AG09319 (cell line): Measurements from ENCODE around the gene WNT2.
A peak's percentile ranks its signal among the peaks of the same experiment; 100 is the strongest.

Source experiments
- DNase-seq: peaks from one replicate; pipeline ENCODE4 v3.0.0-alpha.2; 2010; ENCODE audit warnings: low read depth; ENCODE audit errors: extremely low read depth
- CTCF ChIP-seq: IDR thresholded peaks from 2 replicates; pipeline ENCODE4 v1.5.1; 2011; ENCODE audit warnings: low read depth, mild to moderate bottlenecking, inconsistent platforms, low read length, moderate library complexity

The WNT2 gene

GRCh38 chr7:117237646-117238045 lies 85.2 kb downstream of the WNT2 start:
- DNase-seq = no peak
- no peak for TF ChIP-seq CTCF

GRCh38 chr7:117231047-117231359 lies 91.9 kb downstream of the WNT2 start:
- no peak for DNase-seq
- no peak for TF ChIP-seq CTCF

GRCh38 chr7:117230276-117231046 lies 92.4 kb downstream of the WNT2 start:
- DNase-seq = peak; percentile 42
- no peak for TF ChIP-seq CTCF

- DNase-seq = no peak
- no peak for TF ChIP-seq CTCF
Measured at GRCh38 chr7:117229350-117229749, 93.5 kb downstream of the WNT2 start.

- no peak for TF ChIP-seq CTCF
- DNase-seq = no peak
Measured at GRCh38 chr7:117227091-117227490, 95.8 kb downstream of the WNT2 start.

GRCh38 chr7:117225536-117225935 lies 97.3 kb downstream of the WNT2 start:
- DNase-seq = no peak
- no peak for TF ChIP-seq CTCF
